DMS79 treated with DMSO at 0.1 percent for 48 hours (cell line): ENCODE results near the gene TRIM69.
A peak's percentile ranks its signal among the peaks of the same experiment; 100 is the strongest.

ENCODE experiments used
- DNase-seq: peaks from one replicate; lab custom pipeline; 2025; lab: John Stamatoyannopoulos, UW

The TRIM69 gene

DNA sequence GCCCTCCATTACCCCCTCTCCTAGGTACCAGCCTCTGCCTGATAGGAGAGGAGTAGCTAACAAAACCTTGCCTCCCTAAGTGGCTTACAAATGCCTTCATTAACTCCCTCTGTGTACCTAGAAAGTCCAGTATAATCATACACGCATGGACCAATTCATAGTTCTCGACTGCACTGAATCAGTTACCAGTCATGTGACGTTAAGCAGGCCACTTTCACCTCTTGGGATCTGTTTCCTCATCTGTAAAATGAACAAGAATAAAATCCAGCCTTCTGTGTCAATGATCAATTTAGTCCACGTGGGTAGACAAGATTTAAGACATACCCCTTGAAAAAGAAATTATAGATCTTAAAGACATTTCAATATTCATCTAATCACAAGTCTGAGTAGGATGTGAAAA lies 72.2 kb downstream of the TRIM69 start:
- DNase-seq: no peak

DNA sequence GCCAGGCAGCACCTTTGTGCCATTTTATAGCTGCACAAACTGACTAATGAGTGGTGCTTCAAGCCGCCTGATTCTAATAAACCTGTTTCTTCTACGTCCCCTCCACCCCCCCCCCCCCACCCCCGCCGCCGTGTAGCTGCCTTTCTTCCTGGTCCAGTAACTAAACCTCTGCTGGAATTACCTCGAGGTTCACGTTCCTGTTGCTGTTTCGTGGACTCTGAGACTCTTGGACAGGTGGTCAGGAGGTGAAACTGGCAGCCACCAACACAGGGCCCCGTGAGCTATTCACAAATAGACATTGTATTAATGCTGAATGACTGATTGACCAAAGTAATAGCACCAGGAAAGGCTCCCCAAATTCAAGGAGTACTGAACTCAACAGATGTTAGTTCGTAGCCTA lies 73.9 kb downstream of the TRIM69 start:
- DNase-seq: no peak

DNA sequence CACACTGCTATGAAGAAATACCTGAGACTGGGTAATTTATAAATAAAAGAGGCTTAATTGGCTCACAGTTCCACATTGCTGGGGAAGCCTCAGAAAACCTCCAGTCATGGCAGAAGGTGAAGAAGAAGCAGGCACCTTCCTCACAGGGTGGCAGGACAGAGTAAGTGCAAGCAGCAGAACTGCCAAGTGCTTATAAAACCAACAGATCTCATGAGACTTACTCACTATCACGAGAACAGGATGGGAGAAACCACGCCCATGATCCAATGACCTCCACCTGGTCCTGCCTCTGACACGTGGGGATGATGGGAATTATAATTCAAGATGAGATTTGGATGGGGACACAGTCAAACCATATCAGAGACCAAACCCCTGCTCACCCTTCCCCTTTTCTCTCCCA lies 75.0 kb downstream of the TRIM69 start:
- DNase-seq: no peak

DNA sequence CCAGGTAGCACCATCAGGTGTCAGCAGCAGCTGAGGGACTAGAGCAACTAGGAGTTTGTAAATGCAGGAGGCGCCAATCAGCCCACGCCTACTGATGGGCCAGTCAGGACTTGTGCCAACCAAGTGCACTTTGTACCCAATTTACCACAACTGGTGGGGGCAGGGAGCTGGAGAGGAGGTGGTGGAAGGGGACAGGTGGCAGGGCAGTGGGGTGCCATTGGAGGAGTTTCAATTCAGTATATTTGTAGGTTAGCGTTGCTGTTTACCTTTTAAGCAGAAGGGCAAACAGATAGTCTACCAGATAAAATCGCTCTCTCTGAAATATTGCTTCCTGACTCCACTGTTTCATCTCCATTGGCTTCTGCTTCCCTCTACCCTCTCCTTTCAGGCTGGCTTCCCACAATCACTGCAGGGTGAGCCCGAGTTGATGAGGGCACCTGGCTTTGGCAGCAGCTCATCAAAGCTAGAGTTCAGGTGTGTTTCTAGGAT lies 75.7 kb downstream of the TRIM69 start:
- peak; percentile 94 for DNase-seq

DNA sequence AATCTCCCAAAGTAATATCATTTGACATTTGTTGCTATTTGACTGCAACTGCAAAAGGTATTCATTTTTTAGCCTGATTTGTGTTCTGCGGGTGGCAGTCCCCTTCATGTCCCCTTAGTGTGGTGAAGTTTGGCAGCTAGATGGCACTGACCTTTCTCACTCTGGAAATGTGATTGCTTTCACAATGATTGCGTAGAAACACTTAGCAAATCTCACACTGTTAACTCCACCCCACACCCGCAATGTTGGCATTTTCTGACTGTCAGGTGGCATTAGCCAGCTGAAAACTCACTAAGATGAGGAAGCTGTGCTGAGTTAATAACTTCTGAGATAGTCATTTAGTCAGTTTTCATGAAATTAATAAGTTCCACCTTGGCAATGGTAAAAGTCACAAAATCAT lies 76.9 kb downstream of the TRIM69 start:
- peak; percentile 16 for DNase-seq
